Astrocyte (in vitro differentiated cells and primary cell): Measurements from ENCODE around the gene COL8A2. TPM values are rescaled to one million over a fixed set of nuclear protein-coding genes. Genes with fewer than 3 reads are reported as not detected.
A peak's percentile ranks its signal among the peaks of the same experiment; 100 is the strongest.

Experiments used
- DNase-seq: peaks from one replicate; pipeline ENCODE4 v3.0.0-alpha.2; 2010; ENCODE audit warnings: low read depth
- FAIRE-seq: peaks from 2 replicates; lab custom pipeline; 2011; peaks lifted over from hg19 to GRCh38; lab: Jason Lieb, UNC
- H2AFZ ChIP-seq: 2 replicates; pipeline ENCODE4 v1.6.0; 2012; ENCODE audit warnings: low read depth, low read length, inconsistent platforms
- H3K27ac ChIP-seq: 2 replicates; pipeline ENCODE4 v1.5.1; 2011; ENCODE audit warnings: low read depth, low read length, inconsistent platforms
- H3K27me3 ChIP-seq: 2 replicates; pipeline ENCODE4 v1.6.0; 2011; ENCODE audit warnings: low read length, inconsistent platforms; ENCODE audit not compliant: insufficient read depth
- H3K36me3 ChIP-seq: 2 replicates; pipeline ENCODE4 v1.5.1; 2011; ENCODE audit warnings: low read length, inconsistent platforms; ENCODE audit not compliant: insufficient read depth
- H3K4me1 ChIP-seq: 2 replicates; pipeline ENCODE4 v1.5.1; 2011; ENCODE audit warnings: low read length, inconsistent platforms; ENCODE audit not compliant: insufficient read depth
- H3K4me2 ChIP-seq: 2 replicates; pipeline ENCODE4 v1.6.0; 2012; ENCODE audit warnings: low read length, inconsistent platforms
- H3K4me3 ChIP-seq: 2 replicates; pipeline ENCODE4 v1.5.1; 2011; ENCODE audit warnings: low read depth, mild to moderate bottlenecking, low read length, inconsistent platforms; ENCODE audit not compliant: insufficient read depth
- H3K79me2 ChIP-seq: 2 replicates; pipeline ENCODE4 v1.6.0; 2012; ENCODE audit warnings: mild to moderate bottlenecking, low read length, inconsistent platforms; ENCODE audit not compliant: insufficient read depth
- H3K9ac ChIP-seq: 2 replicates; pipeline ENCODE4 v1.6.0; 2012; ENCODE audit warnings: mild to moderate bottlenecking, low read length, inconsistent platforms
- H3K9me3 ChIP-seq: 2 replicates; pipeline ENCODE4 v1.5.1; 2012; ENCODE audit warnings: low read depth, mild to moderate bottlenecking, low read length, inconsistent platforms; ENCODE audit not compliant: insufficient read depth
- H4K20me1 ChIP-seq: 2 replicates; pipeline ENCODE4 v1.6.0; 2012; ENCODE audit warnings: low read length, inconsistent platforms; ENCODE audit not compliant: insufficient read depth
- H3K27ac Mint-ChIP-seq: one replicate; pipeline ENCODE4 v1.8.0; 2021; ENCODE audit warnings: mild to moderate bottlenecking, mixed read lengths; ENCODE audit not compliant: unreplicated experiment
- H3K27me3 Mint-ChIP-seq: one replicate; pipeline ENCODE4 v1.8.0; 2021; ENCODE audit warnings: low read depth, mixed read lengths; ENCODE audit not compliant: unreplicated experiment
- H3K36me3 Mint-ChIP-seq: one replicate; pipeline ENCODE4 v1.8.0; 2021; ENCODE audit warnings: low read depth, mixed read lengths; ENCODE audit not compliant: unreplicated experiment
- H3K4me1 Mint-ChIP-seq: one replicate; pipeline ENCODE4 v1.8.0; 2021; ENCODE audit warnings: low read depth, mixed read lengths; ENCODE audit not compliant: unreplicated experiment
- H3K4me3 Mint-ChIP-seq: one replicate; pipeline ENCODE4 v1.8.0; 2021; ENCODE audit warnings: mild to moderate bottlenecking, moderate library complexity, mixed read lengths; ENCODE audit not compliant: unreplicated experiment
- H3K9me3 Mint-ChIP-seq: one replicate; pipeline ENCODE4 v1.8.0; 2021; ENCODE audit warnings: mild to moderate bottlenecking, mixed read lengths; ENCODE audit not compliant: unreplicated experiment
- CTCF ChIP-seq: IDR thresholded peaks from 2 replicates; pipeline ENCODE4 v1.5.1; 2011; ENCODE audit warnings: low read depth, mild to moderate bottlenecking, inconsistent platforms, low read length, moderate library complexity; ENCODE audit not compliant: insufficient read depth
- EZH2 ChIP-seq: IDR thresholded peaks from 2 replicates; pipeline ENCODE4 v1.6.1; 2012; ENCODE audit warnings: mild to moderate bottlenecking, low read length, inconsistent platforms; ENCODE audit not compliant: insufficient read depth
- total RNA-seq: library from RNA; stranded (reverse); gene quantifications from 2 replicates; pipeline ENCODE4 v1.2.1, GENCODE V29; 2021

COL8A2 gene
- total RNA-seq, 1 donor from 2014 or later = 3.4 TPM

- Mint-ChIP-seq H3K9me3 (peaks cover 4% of the 10 kb centered on the region), H3K27ac (peak overlapping the region; percentile 64), H3K4me1 (peaks cover 34% of the 10 kb centered on the region), H3K27me3 (no peaks in the 10 kb centered on the region), H3K36me3 (peaks cover 4% of the 10 kb centered on the region), H3K4me3 (no peak overlapping the region)
- no peak for FAIRE-seq
- peaks cover 41% of the 10 kb centered on the region for H3K79me2 ChIP-seq
- DNase-seq = no peak
- peak overlapping the region; percentile 63 for H2AFZ ChIP-seq
- H3K36me3 ChIP-seq = no peaks in the 10 kb centered on the region
- H3K27ac ChIP-seq = peak overlapping the region; percentile 98
- H3K27me3 ChIP-seq = no peaks in the 10 kb centered on the region
- no peak overlapping the region for H3K4me3 ChIP-seq
- TF ChIP-seq EZH2 = no peak
- no peak for TF ChIP-seq CTCF
- H3K4me2 ChIP-seq = peak overlapping the region; percentile 54
- no peaks in the 10 kb centered on the region for H3K9me3 ChIP-seq
- H3K4me1 ChIP-seq = peaks cover 36% of the 10 kb centered on the region
- H3K9ac ChIP-seq = peak overlapping the region; percentile 47
- H4K20me1 ChIP-seq = peaks cover 9% of the 10 kb centered on the region
Measured at GRCh38 chr1:36151845-36152203, 26.8 kb upstream of the COL8A2 start.

GRCh38 chr1:36151134-36151844 lies 26.3 kb upstream of the COL8A2 start:
- DNase-seq = no peak
- H3K36me3 Mint-ChIP-seq = peaks cover 6% of the 10 kb centered on the region
- peak overlapping the region; percentile 96 for H3K27ac Mint-ChIP-seq
- Histone ChIP-seq H3K27ac (peak overlapping the region; percentile 98), H3K79me2 (peaks cover 41% of the 10 kb centered on the region), H3K27me3 (no peaks in the 10 kb centered on the region), H3K4me1 (peaks cover 36% of the 10 kb centered on the region), H3K9me3 (no peaks in the 10 kb centered on the region), H3K4me2 (peak overlapping the region; percentile 82), H2AFZ (peak overlapping the region; percentile 63), H3K36me3 (no peaks in the 10 kb centered on the region), H3K4me3 (no peak overlapping the region), H4K20me1 (peaks cover 6% of the 10 kb centered on the region), H3K9ac (peak overlapping the region; percentile 85)
- H3K27me3 Mint-ChIP-seq = no peaks in the 10 kb centered on the region
- H3K4me1 Mint-ChIP-seq = peaks cover 34% of the 10 kb centered on the region
- TF ChIP-seq EZH2 (no peak), CTCF (no peak)
- peaks cover 4% of the 10 kb centered on the region for H3K9me3 Mint-ChIP-seq
- H3K4me3 Mint-ChIP-seq = peak overlapping the region; percentile 50
- FAIRE-seq = no peak
